T-helper 17 cell (primary cell): ENCODE measurements around the gene TGFBR3L. TPM values are rescaled to one million over a fixed set of nuclear protein-coding genes. Genes with fewer than 3 reads are reported as not detected.
A peak's percentile ranks its signal among the peaks of the same experiment; 100 is the strongest.
"Not testable (repeated sequence)": the region's sequence is repeated elsewhere in the genome, so short reads cannot be mapped to it uniquely, and the experiment has no call there.

ENCODE experiments used
- ATAC-seq: fragments of 150-1000 bp; cut with Tn5 transposase; 2 replicates; pipeline ENCODE4 v1.10.0; 2021; ENCODE audit warnings: mild to moderate bottlenecking, moderate library complexity
- DNase-seq, 3 donors: peaks; one replicate each; pipeline versions ENCODE4 v3.0.0 to v3.0.0-alpha.2; 2020 to 2021
- H3K9me3 ChIP-seq: one replicate; pipeline ENCODE4 v1.7.0; 2013; ENCODE audit warnings: low read length, mild to moderate bottlenecking; ENCODE audit not compliant: control insufficient read depth, poor library complexity, severe bottlenecking
- H3K27ac Mint-ChIP-seq: one replicate; pipeline ENCODE4 v1.8.0; 2022; ENCODE audit warnings: mild to moderate bottlenecking, moderate library complexity, mixed read lengths
- H3K27me3 Mint-ChIP-seq: one replicate; pipeline ENCODE4 v1.8.0; 2022; ENCODE audit warnings: mixed read lengths
- H3K36me3 Mint-ChIP-seq: one replicate; pipeline ENCODE4 v1.8.0; 2022; ENCODE audit warnings: low read depth, mixed read lengths
- H3K4me1 Mint-ChIP-seq: one replicate; pipeline ENCODE4 v1.8.0; 2022; ENCODE audit warnings: mild to moderate bottlenecking, mixed read lengths
- H3K4me3 Mint-ChIP-seq: one replicate; pipeline ENCODE4 v1.8.0; 2022; ENCODE audit warnings: mild to moderate bottlenecking, moderate library complexity, mixed read lengths
- total RNA-seq, 4 donors: library from RNA in 2 of 4; stranded (reverse) in 2 of 4; gene quantifications; one replicate each; pipeline ENCODE4 v1.2.3 and lab custom pipeline; 2022 to 2026

The TGFBR3L gene
- total RNA-seq, 2 donors from 2014 or later, result 1.4 to 1.7 TPM

DNA sequence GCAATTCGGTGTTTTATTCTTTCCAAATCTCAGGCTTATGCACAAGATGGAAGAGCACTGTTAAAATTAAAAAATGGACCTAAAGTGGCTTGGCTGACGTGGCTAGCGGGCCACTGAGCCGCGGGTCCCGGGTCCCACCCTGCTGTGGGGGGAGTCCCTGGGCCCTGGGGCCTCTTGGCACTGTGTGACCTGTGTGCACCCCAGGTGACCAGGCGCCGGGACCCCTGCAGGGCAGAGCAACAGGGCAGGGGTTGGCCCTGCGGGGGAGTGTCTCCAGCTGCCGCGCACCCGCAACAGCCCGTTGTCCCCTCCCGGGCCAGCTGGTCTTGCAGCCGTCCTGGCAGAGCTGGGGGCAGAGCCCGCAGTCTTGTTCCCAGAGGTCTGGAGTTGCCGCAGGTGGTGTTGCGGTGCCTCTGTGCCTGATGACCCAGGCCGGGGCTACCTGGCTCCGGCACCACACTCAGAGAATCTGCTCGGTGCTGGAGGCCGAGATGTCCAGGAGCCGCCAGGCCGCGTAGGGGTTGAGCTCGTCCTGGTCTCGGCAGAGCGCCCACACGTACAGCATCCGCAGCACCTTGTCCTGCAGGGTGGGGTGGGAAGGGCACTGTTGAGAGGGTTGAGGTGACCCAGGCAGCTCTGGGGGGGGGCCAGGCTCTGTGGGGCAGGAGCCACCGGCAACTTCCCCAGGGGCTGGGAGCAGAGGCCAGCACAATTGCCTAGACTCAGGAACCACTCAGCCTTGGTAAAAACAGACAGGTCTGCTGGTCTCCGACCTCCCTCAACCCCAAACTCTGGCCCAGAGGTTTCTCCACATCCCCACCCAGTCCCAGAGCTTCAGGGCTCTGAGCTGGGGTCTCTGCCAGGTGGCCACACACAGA lies 12.3 kb downstream of the TGFBR3L start:
- H3K4me1 Mint-ChIP-seq, result peaks cover 16% of the 10 kb centered on the region

DNA sequence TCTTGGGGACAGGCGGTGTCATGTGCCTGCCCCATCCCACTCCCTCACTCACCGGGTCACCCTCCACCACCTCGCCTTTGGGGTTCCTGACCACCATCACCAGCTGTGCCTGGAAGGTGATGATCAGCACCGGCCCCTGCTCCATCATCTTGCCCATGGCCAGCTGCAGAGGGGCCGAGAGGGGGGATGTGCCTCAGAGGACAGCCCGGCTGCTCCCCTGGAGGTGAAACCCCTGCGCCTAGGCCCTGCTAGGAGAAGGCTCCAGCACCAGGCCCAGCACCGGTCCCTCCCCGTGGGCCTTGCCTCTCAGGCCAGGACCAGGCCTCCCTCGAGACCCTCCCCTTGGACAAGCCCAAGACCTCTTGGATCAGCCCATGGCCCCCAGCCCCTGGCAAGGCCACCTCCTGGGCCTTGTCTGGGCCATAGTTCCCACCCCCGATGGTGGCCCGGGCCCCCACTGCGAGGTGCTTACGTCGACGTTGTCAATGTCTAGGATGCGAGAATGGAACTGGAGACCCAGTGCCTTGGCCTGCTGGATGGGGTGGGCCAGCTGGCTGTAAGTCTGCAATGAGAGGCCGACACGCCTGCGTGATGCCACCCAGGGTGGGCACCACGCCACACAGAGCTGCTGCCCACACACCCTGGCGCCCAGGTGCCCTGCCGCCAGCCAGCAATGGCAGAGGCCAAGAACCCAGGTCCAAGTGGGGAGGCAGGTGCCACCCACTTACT lies 13.1 kb downstream of the TGFBR3L start:
- peak overlapping the region; percentile 70 for H3K27ac Mint-ChIP-seq
- peaks cover 13% of the 10 kb centered on the region for H3K4me1 Mint-ChIP-seq
- no peaks in the 10 kb centered on the region for H3K36me3 Mint-ChIP-seq
- no peak for ATAC-seq
- H3K9me3 ChIP-seq, result no peaks in the 10 kb centered on the region
- DNase-seq, result no peak
- H3K27me3 Mint-ChIP-seq, result no peaks in the 10 kb centered on the region
- peak overlapping the region; percentile 19 for H3K4me3 Mint-ChIP-seq

More for the DNA sequence above, 12.3 kb downstream of the TGFBR3L start:
- H3K9me3 ChIP-seq, result no peaks in the 10 kb centered on the region
- DNase-seq (no peak), ATAC-seq (no peak)
- Mint-ChIP-seq H3K36me3 (no peaks in the 10 kb centered on the region), H3K27ac (peak overlapping the region; percentile 37), H3K27me3 (no peaks in the 10 kb centered on the region), H3K4me3 (peak overlapping the region; percentile 84)

DNA sequence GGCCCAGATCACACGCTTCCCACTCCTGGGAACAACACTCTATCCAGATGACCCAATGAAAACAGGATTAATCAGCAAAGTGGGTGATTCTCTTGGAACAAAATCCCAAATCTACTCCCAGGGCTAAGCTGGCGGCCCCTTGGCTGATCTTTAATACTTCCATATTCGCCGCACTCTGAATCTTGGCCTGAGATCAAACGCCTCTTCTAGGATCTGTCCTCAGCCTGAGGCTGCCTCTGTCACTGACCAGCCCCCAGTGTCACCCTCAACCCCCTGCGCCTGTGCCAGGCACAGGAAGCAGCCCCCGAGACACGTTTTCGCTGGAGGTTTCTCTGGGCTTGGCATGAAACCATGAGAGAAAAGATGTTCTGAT lies 13.7 kb downstream of the TGFBR3L start:
- Mint-ChIP-seq H3K36me3 (no peaks in the 10 kb centered on the region), H3K4me3 (no peak overlapping the region), H3K4me1 (peaks cover 10% of the 10 kb centered on the region), H3K27me3 (no peaks in the 10 kb centered on the region), H3K27ac (peak overlapping the region; percentile 70)
- DNase-seq (no peak), ATAC-seq (no peak)
- no peaks in the 10 kb centered on the region for H3K9me3 ChIP-seq

DNA sequence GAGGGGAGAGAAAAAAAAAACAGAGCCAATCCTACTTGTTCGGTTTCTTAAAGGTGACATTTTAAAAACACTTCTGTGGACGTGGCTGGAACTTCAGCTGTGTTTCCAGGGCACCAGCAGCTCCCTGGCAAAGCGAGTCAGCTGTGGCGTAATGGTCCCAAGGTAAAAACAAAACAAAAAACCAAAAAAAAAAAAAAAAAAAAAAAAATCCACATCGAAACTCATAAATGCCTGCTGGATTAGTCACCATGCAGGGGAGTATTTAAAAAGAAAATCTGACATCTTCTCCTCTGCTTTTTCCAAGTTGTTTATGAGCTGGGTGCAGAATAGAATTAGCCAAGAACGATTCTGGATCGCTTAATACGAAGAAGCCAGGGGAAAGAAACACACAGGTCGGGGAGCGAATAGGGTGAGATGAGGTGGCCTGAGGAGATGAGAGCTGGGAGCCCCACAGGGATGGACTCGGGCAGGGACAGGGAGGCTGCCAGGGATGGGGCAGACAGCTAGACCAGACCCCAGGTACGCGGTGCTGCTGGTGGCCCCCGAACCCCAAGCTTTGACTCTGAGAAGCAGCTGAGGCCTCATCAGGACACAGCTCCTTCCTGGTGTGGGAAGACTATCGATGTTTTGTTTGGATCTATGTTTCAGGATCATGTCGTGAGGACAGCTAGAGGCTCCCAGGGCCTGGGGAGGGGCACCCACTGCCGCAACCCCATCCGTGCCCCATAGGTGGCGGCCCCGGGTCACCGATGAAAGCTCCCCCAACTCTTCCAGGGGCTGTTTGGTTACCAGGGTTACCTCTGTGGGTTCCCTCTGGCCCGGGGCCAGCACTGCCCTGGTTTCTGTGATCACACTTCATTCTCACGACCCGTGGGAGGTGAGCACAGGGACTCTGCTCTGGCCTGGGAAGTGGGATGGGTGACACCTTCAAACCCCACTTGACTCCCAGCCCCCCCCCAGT lies 14.4 kb downstream of the TGFBR3L start:
- Mint-ChIP-seq H3K27me3 (no peaks in the 10 kb centered on the region), H3K36me3 (no peaks in the 10 kb centered on the region), H3K27ac (peak overlapping the region; percentile 70), H3K4me1 (peaks cover 10% of the 10 kb centered on the region), H3K4me3 (no peak overlapping the region)
- ATAC-seq, result peak; percentile 72
- peak; percentile 54 to 76 (median 70) for DNase-seq
- no peaks in the 10 kb centered on the region for H3K9me3 ChIP-seq

DNA sequence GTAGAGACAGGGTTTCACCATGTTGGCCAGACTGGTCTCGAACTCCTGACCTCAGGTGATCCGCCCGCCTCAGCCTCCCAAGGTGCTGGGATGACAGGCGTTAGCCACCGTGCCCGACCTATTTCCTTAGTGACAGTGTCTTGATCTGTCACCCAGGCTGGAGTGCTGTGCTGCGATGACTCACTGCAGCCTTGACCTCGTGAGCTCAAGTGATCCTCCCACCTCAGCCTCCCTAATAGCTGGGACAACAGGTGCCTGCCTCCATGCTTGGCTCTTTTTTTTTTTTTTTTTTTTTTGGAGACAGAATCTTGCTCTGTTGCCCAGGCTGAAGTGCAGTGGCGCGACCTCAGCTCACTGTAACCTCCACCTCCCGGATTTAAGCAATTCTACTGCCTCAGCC lies 15.4 kb downstream of the TGFBR3L start:
- DNase-seq, ATAC-seq, H3K4me3 Mint-ChIP-seq, H3K9me3 ChIP-seq, H3K27me3 Mint-ChIP-seq, H3K36me3 Mint-ChIP-seq: not testable (repeated sequence)
- H3K4me1 Mint-ChIP-seq, result peaks cover 10% of the 10 kb centered on the region
- peak overlapping the region; percentile 70 for H3K27ac Mint-ChIP-seq

DNA sequence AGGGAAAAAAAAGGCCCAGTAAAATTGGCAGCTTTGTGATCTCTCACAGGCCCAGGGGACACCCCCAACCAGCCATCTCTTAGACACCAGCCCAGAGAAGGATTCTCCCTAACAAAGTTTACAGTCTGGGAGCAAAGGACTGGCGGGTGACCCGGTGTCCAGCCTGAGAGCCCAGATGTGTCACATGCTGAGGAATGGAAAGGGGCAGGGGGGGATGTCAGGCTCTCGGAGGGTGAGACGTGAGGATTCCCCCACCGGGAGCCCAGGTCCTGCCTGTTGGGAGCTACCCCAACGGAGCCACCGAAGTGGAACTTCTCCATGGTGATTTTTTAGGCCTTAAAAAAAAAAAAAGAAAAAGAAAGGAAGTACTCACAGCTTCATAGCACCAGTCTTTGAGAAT lies 16.1 kb downstream of the TGFBR3L start:
- H3K27ac Mint-ChIP-seq, result peak overlapping the region; percentile 59
- peaks cover 8% of the 10 kb centered on the region for H3K4me1 Mint-ChIP-seq
- no peak for ATAC-seq
- no peak for DNase-seq
- no peaks in the 10 kb centered on the region for H3K27me3 Mint-ChIP-seq
- H3K36me3 Mint-ChIP-seq, result no peaks in the 10 kb centered on the region
- no peaks in the 10 kb centered on the region for H3K9me3 ChIP-seq
- no peak overlapping the region for H3K4me3 Mint-ChIP-seq

DNA sequence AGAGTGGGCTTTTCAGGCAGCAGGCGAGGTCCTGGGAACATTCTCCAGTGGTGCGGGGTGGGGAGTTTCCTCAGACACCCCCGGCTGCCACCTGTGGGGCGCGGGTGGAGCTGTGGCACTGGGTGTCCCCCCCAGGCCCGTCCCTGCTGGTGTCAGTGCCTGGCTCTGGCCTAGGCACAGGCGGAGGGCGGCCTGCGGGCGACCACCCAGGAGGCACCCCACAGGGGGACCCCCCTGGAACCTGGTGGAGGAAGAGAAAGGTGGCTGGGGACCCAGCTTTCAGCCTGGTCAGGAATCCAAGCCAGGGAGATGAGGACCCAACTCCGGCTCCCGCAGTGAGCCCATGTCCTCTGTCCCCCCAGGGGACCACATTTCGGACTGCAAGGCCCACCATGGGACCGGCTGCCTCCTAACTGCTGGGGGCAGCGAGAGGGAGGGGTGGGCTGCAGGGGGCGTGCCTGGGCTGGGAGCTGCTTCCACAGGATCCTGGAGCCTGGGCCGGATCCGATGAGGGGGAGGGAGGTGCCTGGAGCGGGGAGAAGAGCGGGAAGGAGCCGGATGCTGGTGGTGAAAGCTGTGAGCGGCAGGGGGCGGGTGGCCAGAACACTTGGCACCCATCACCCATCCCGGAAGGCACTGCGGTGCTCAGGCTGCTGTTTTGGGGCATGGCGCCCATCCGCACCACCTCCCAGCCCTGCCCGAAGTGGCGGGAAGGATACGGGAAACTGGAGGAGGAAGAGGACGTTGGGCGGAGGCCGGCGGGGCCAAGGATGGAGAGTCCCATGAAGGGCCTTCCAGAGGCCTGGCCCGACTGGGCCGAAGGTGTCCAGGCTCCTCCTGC lies 16.8 kb downstream of the TGFBR3L start:
- Mint-ChIP-seq H3K36me3 (no peaks in the 10 kb centered on the region), H3K4me1 (peaks cover 8% of the 10 kb centered on the region), H3K27ac (no peak overlapping the region), H3K27me3 (no peaks in the 10 kb centered on the region), H3K4me3 (no peak overlapping the region)
- no peaks in the 10 kb centered on the region for H3K9me3 ChIP-seq
- DNase-seq, result no peak
- no peak for ATAC-seq

DNA sequence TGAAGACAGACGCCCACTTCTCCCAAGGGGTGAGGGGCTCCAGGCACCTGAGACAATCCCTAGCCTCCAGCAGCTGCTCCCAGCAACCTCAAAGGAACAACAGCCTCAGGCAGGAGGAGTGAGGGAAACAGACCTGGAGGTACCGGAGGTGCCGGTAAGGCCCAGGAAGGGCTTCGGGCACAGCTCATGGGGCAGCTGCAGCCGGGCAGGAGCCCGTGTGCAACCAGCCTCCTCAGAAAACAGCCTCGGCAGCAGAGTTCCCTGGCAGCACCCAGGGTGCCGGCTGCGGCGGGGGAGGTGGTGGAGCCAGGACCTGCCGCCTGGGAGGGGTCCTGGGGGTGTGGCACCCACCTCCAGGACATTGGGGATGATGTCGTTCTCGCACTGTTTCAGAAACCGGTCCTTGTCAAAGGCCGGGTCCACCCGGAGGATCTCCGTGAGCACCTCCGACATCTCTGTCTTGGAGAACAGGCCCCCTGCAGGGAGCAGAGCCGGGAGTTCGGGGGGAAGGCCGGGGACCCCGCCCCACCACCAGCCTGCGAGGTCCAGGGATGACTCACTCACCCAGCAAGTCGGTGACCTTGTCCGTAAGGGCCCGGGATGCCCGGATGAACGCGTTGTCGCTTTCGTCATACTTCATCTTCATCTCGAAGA lies 17.8 kb downstream of the TGFBR3L start:
- Mint-ChIP-seq H3K27ac (no peak overlapping the region), H3K4me3 (no peak overlapping the region), H3K36me3 (no peaks in the 10 kb centered on the region), H3K27me3 (no peaks in the 10 kb centered on the region), H3K4me1 (peaks cover 8% of the 10 kb centered on the region)
- no peaks in the 10 kb centered on the region for H3K9me3 ChIP-seq
- DNase-seq (no peak), ATAC-seq (no peak)

DNA sequence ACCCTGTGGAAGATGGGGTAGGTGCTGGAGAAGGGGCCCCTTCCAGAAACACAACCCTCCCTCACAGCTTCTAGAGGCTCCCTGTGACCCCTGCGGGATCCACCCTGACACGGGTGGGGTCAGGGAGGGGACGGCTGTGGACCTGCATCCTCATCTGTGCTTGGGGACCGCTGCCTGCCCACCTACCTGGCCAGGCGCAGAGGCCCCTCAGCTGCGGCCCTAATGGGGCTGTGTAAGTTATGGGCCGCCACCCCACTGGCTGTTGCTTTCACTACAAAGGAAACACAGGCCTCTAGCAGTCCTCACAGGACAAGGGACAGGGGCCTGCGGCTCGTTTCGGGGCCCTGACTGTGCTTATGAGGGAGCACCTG lies 18.3 kb downstream of the TGFBR3L start:
- DNase-seq, result no peak
- ATAC-seq, result no peak
- Mint-ChIP-seq H3K36me3 (no peaks in the 10 kb centered on the region), H3K27ac (no peak overlapping the region), H3K27me3 (no peaks in the 10 kb centered on the region), H3K4me1 (peaks cover 10% of the 10 kb centered on the region), H3K4me3 (no peak overlapping the region)
- H3K9me3 ChIP-seq, result no peaks in the 10 kb centered on the region

DNA sequence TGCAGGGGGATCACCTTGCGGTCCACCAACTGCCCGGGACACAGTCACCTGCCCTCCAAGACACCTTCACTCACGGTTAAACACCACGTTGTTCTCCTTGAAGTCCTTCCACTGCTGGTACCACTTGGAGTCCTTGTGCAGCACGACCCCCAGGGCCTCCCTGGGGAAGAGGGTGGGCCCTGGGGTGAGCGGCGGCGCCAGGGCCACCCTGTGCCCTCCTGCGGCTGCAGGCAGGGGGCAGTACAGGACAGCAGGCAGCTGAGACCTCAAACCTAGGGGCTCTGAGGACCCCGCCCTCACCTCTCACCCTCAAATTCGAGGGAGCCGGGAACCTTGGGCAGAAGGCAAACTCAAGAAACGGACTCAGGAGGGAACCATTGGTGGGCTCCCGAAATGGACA lies 18.8 kb downstream of the TGFBR3L start:
- DNase-seq, result no peak
- Mint-ChIP-seq H3K4me1 (peaks cover 7% of the 10 kb centered on the region), H3K27ac (no peak overlapping the region), H3K4me3 (no peak overlapping the region), H3K36me3 (no peaks in the 10 kb centered on the region), H3K27me3 (no peaks in the 10 kb centered on the region)
- ATAC-seq, result no peak
- no peaks in the 10 kb centered on the region for H3K9me3 ChIP-seq

DNA sequence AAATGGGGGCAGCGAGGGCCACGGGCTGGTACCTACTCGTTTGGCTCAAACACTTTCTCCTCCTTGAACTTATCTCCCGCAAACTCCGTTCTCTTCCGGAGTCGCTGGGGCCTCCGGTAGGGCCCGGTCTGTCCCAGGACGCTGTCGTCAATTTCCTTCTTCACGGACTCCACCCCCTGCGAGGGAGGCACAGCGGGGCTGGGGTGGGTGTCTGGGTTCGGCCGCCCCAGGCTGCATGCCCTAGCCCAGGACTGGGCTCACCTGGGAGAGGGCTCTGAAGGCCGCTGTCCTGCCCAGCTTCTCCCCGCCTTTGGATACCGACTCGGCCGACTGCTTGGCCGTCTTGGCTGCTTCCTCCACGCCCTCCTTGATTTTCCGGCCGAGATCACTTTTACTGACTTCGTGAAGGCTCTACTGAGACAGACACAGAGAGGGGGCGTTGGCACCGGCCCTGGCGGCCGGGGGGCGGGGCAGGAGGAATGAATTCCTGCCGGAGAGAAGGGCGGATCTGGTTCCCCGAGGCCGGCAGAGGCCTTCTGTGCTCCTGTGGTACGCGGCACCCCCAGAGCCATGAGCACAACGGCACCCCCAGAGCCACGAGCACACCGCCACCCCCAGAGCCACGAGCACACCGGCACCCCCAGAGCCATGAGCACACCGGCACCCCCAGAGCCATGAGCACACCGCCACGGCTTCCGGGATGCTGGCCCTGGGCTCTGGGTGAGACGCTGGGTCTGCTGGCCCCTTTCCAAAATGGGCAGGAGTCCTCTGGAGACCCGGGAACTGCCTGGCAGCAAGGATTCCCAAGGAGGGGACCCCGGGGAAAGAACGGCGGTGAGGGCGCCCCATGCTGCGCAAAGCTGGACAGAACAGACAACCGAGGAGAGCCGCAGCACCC lies 19.4 kb downstream of the TGFBR3L start:
- Mint-ChIP-seq H3K4me3 (no peak overlapping the region), H3K27me3 (no peaks in the 10 kb centered on the region), H3K27ac (no peak overlapping the region), H3K4me1 (peaks cover 7% of the 10 kb centered on the region), H3K36me3 (no peaks in the 10 kb centered on the region)
- ATAC-seq (no peak), DNase-seq (no peak)
- H3K9me3 ChIP-seq, result no peaks in the 10 kb centered on the region
